SK-N-SH (cell line): ENCODE data around the gene PRDM15. TPM values are rescaled to one million over a fixed set of nuclear protein-coding genes. Genes with fewer than 3 reads are reported as not detected.

ENCODE experiments used
- CTCF ChIA-PET: fragments of 300-600, 350-600 bp; formaldehyde crosslinking; extraction: SDS; loops from one replicate; lab custom pipeline; 2021; lab: Yijun Ruan, JAX
- POLR2A ChIA-PET: fragments of 350-600 bp; sonication (Branson Sonifier 250); formaldehyde crosslinking; extraction: SDS; loops from one replicate; lab custom pipeline; 2020; ENCODE audit warnings: antibody characterized with exemption, inconsistent platforms; lab: Yijun Ruan, JAX
- DNase-seq: peaks from one replicate; pipeline ENCODE4 v3.0.0; 2012
- H2AFZ ChIP-seq: fragments of 200-600 bp; sonication (generic); 2 replicates; pipeline ENCODE4 v1.8.1; 2016; ENCODE audit warnings: antibody characterized with exemption, mild to moderate bottlenecking, low read depth
- H3F3A ChIP-seq: fragments of 200-600 bp; sonication (generic); replicated peaks from 2 replicates; pipeline ENCODE3; 2016; ENCODE audit warnings: antibody characterized with exemption, mild to moderate bottlenecking; ENCODE audit not compliant: insufficient read depth
- H3K27ac ChIP-seq, 2 experiments: fragments of 200-500 bp in 1 of 2; fragments of 200-600 bp in 1 of 2; sonication (Bioruptor generic) in 1 of 2; sonication (generic), shearing (Covaris generic) in 1 of 2; 2 replicates each; pipeline versions ENCODE4 v1.5.1 to v1.6.1; 2014 to 2016; ENCODE audit warnings: low read depth in 2 of 2, inconsistent platforms in 1 of 2, low read length in 1 of 2, mild to moderate bottlenecking in 1 of 2, mixed read lengths in 1 of 2
- H3K27me3 ChIP-seq: fragments of 200-600 bp; sonication (generic), shearing (Covaris generic); 2 replicates; pipeline ENCODE4 v1.6.1; 2016; ENCODE audit warnings: mixed run types; ENCODE audit not compliant: insufficient read depth
- H3K36me3 ChIP-seq, 2 experiments: fragments of 200-500 bp in 1 of 2; fragments of 200-600 bp in 1 of 2; sonication (Bioruptor generic) in 1 of 2; sonication (generic) in 1 of 2; replicated peaks in 1 of 2; 2 replicates each; pipeline versions ENCODE3 to v1.5.1; 2014 to 2016; ENCODE audit warnings: low read length in 1 of 2, mild to moderate bottlenecking in 1 of 2; ENCODE audit not compliant: insufficient read depth in 2 of 2, control insufficient read depth in 1 of 2
- H3K4me1 ChIP-seq, 2 experiments: fragments of 200-500 bp in 1 of 2; fragments of 200-600 bp in 1 of 2; sonication (Bioruptor generic) in 1 of 2; sonication (generic), shearing (Covaris generic) in 1 of 2; 2 replicates each; pipeline versions ENCODE4 v1.5.1 to v1.6.1; 2014 to 2016; ENCODE audit warnings: low read depth in 1 of 2, low read length in 1 of 2, mixed run types in 1 of 2; ENCODE audit not compliant: insufficient read depth in 2 of 2, control insufficient read depth in 1 of 2
- H3K4me2 ChIP-seq: fragments of 200-600 bp; sonication (generic), shearing (Covaris generic); 2 replicates; pipeline ENCODE4 v1.6.1; 2017; ENCODE audit warnings: mixed run types
- H3K4me3 ChIP-seq, 2 experiments: fragments of 200-500 bp in 1 of 2; fragments of 200-600 bp in 1 of 2; sonication (Bioruptor generic) in 1 of 2; sonication (generic), shearing (Covaris generic) in 1 of 2; 2 replicates each; pipeline versions ENCODE4 v1.5.1 to v1.8.1; 2014 to 2016; ENCODE audit warnings: low read depth in 2 of 2, inconsistent platforms in 1 of 2, low read length in 1 of 2, mild to moderate bottlenecking in 1 of 2, mixed read lengths in 1 of 2, moderate library complexity in 1 of 2
- H3K79me2 ChIP-seq: fragments of 200-600 bp; sonication (generic); 2 replicates; pipeline ENCODE4 v1.8.1; 2017; ENCODE audit warnings: mild to moderate bottlenecking; ENCODE audit not compliant: insufficient read depth
- H3K9ac ChIP-seq: fragments of 200-600 bp; sonication (generic); 2 replicates; pipeline ENCODE4 v1.6.1; 2017; ENCODE audit warnings: mixed run types
- H3K9me2 ChIP-seq: fragments of 200-600 bp; sonication (generic); 2 replicates; pipeline ENCODE4 v1.6.1; 2017; ENCODE audit warnings: mixed run types
- H3K9me3 ChIP-seq: fragments of 200-600 bp; sonication (generic); 2 replicates; pipeline ENCODE4 v1.6.1; 2017; ENCODE audit warnings: mixed run types, mild to moderate bottlenecking, moderate library complexity
- H4K20me1 ChIP-seq: fragments of 200-600 bp; sonication (generic); 2 replicates; pipeline ENCODE4 v1.6.1; 2017; ENCODE audit warnings: mild to moderate bottlenecking, mixed run types; ENCODE audit not compliant: insufficient read depth
- CHD2 ChIP-seq: fragments of 150-350 bp; IDR thresholded peaks from 2 replicates; pipeline ENCODE4 v1.6.1; 2018; ENCODE audit warnings: low read length; ENCODE audit not compliant: partially characterized antibody
- ELF1 ChIP-seq: IDR thresholded peaks from 2 replicates; pipeline ENCODE4 v1.4.0; 2012
- FOXJ3 ChIP-seq: sonication (generic); formaldehyde crosslinking; IDR thresholded peaks from 2 replicates; pipeline ENCODE4 v1.5.1; 2020; ENCODE audit warnings: mild to moderate bottlenecking, missing genetic modification reagents
- MAX ChIP-seq: IDR thresholded peaks from 2 replicates; pipeline ENCODE4 v1.4.0; 2012; ENCODE audit warnings: low read depth
- MEF2A ChIP-seq: IDR thresholded peaks from 2 replicates; pipeline ENCODE4 v1.4.0; 2012; ENCODE audit warnings: low read depth, borderline replicate concordance
- NRF1 ChIP-seq: IDR thresholded peaks from 2 replicates; pipeline ENCODE4 v1.6.1; 2012; ENCODE audit warnings: low read depth, mild to moderate bottlenecking, low read length
- POLR2AphosphoS5 ChIP-seq: IDR thresholded peaks from 2 replicates; pipeline ENCODE4 v1.6.1; 2012; ENCODE audit warnings: low read depth, low read length
- RAD21 ChIP-seq: IDR thresholded peaks from 2 replicates; pipeline ENCODE4 v1.6.1; 2012; ENCODE audit warnings: mild to moderate bottlenecking, low read length
- RCOR1 ChIP-seq: fragments of 150-350 bp; IDR thresholded peaks from 2 replicates; pipeline ENCODE4 v1.6.1; 2017; ENCODE audit warnings: antibody characterized with exemption, low read length
- REST ChIP-seq: IDR thresholded peaks from 2 replicates; pipeline ENCODE4 v1.6.1; 2012; ENCODE audit warnings: mild to moderate bottlenecking, low read depth, low read length, moderate library complexity
- SMC3 ChIP-seq: IDR thresholded peaks from 2 replicates; pipeline ENCODE4 v1.6.1; 2012; ENCODE audit warnings: low read depth, low read length, improper control_type of control experiment
- TEAD4 ChIP-seq: IDR thresholded peaks from 2 replicates; pipeline ENCODE4 v1.4.0; 2012; ENCODE audit warnings: mild to moderate bottlenecking, borderline replicate concordance; ENCODE audit not compliant: insufficient read depth
- WGBS: methylation state at CpG from one replicate; pipeline ENCODE4 v1.1.6; 2017; ENCODE audit warnings: low lambda C conversion rate; 5-methylcytosine and 5-hydroxymethylcytosine counted together
- polyA plus RNA-seq, 3 experiments: library from polyadenylated mRNA; depleted of rRNA; stranded (reverse); fragments of >200 nt; gene quantifications; 2 replicates each; pipeline ENCODE4 v1.2.3, GENCODE V29; 2012
- TF ChIP-seq, protein P1 (sequence below): fragments of 150-350 bp; IDR thresholded peaks from 2 replicates; pipeline ENCODE4 v1.6.1; 2017; ENCODE audit warnings: antibody characterized with exemption, low read length, low read depth, borderline replicate concordance
- TF ChIP-seq, protein P2 (sequence below): IDR thresholded peaks from 2 replicates; pipeline ENCODE4; 2012

PRDM15 gene
- polyA plus RNA-seq, 1 of the 3 experiments (the other 2 are of a cell fraction) = 7.0 TPM

GRCh38 chr21:41776778-41777177 lies 102.4 kb downstream of the PRDM15 start (continued):
- TF ChIP-seq, protein P1, sequence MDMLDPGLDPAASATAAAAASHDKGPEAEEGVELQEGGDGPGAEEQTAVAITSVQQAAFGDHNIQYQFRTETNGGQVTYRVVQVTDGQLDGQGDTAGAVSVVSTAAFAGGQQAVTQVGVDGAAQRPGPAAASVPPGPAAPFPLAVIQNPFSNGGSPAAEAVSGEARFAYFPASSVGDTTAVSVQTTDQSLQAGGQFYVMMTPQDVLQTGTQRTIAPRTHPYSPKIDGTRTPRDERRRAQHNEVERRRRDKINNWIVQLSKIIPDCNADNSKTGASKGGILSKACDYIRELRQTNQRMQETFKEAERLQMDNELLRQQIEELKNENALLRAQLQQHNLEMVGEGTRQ = no peak
- no peak for TF ChIP-seq FOXJ3 (CRISPR knock-in tag)
- no peak for TF ChIP-seq MEF2A

DNA sequence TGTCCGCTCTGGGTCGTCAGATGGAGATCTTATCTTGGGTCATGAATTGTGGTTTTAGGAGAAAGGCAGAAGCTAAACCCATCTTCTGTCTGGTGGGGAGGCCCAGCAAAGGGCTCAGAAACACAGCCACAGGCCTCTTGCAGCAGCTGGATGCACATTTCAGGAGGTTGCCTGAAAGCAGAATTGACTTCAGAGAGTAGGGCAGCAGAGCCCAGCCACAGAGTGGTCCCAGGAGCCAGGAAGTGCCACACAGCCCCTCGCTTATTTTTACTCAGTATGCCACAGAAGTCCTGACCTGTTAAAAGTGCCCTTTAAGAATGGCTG lies 104.0 kb downstream of the PRDM15 start:
- no peak overlapping the region for H2AFZ ChIP-seq
- ChIA-PET CTCF (interaction anchor here (0.6 to 4.4 kb wide), 3 partner anchors 16 to 164 kb away, joined by 3 to 75 read pairs (median 3); no protein-coding TSS in a partner anchor), POLR2A (no interaction called here)
- 47% methylated on average over 2 of the region's 3 CpGs for WGBS
- H3K27me3 ChIP-seq = no peaks in the 10 kb centered on the region
- no peaks in the 10 kb centered on the region for H3K9me2 ChIP-seq
- H3K4me1 ChIP-seq = 0 out of 4 replicates have a peak, but pooled peaks cover 0 to 3% of the 10 kb centered on the region in 2 experiments
- DNase-seq = no peak
- no peak overlapping the region for H3K9ac ChIP-seq
- no peaks in the 10 kb centered on the region for H3K36me3 ChIP-seq
- H3K27ac ChIP-seq = no peak overlapping the region
- no peak overlapping the region for H3K4me2 ChIP-seq
- H3K4me3 ChIP-seq = no peak overlapping the region
- peaks cover 3% of the 10 kb centered on the region for H3F3A ChIP-seq
- H3K9me3 ChIP-seq = no peaks in the 10 kb centered on the region
- no peaks in the 10 kb centered on the region for H4K20me1 ChIP-seq
- TF ChIP-seq SMC3 (no peak), CHD2 (no peak), MEF2A (no peak), TEAD4 (no peak), POLR2AphosphoS5 (no peak), REST (no peak), RAD21 (no peak), FOXJ3 (CRISPR knock-in tag) (no peak), NRF1 (no peak), ELF1 (no peak), MAX (no peak), RCOR1 (no peak)
- TF ChIP-seq, protein P2, sequence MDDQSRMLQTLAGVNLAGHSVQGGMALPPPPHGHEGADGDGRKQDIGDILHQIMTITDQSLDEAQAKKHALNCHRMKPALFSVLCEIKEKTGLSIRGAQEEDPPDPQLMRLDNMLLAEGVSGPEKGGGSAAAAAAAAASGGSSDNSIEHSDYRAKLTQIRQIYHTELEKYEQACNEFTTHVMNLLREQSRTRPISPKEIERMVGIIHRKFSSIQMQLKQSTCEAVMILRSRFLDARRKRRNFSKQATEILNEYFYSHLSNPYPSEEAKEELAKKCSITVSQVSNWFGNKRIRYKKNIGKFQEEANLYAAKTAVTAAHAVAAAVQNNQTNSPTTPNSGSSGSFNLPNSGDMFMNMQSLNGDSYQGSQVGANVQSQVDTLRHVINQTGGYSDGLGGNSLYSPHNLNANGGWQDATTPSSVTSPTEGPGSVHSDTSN = no peak
- TF ChIP-seq, all 33 proteins: peak for 0
- H3K79me2 ChIP-seq = no peaks in the 10 kb centered on the region
